HepG2 (cell line): Measurements from ENCODE around the gene DNAJC11. TPM values are rescaled to one million over a fixed set of nuclear protein-coding genes. Genes with fewer than 3 reads are reported as not detected.

Experiments used
- BHLHE40 ChIP-seq: IDR thresholded peaks from 2 replicates; pipeline ENCODE4 v1.6.1; 2011; ENCODE audit warnings: low read length, improper control_type of control experiment
- FOSL1 ChIP-seq: sonication (generic); formaldehyde crosslinking; IDR thresholded peaks from 2 replicates; pipeline ENCODE4 v1.9.0; 2021; ENCODE audit warnings: missing genetic modification reagents, borderline replicate concordance
- FOXA3 ChIP-seq: IDR thresholded peaks from 2 replicates; pipeline ENCODE4 v1.6.1; 2016; ENCODE audit warnings: missing genetic modification reagents, missing compliant biosample characterization
- GATAD2A ChIP-seq: IDR thresholded peaks from 2 replicates; pipeline ENCODE4 v1.6.1; 2016
- HMG20A ChIP-seq: IDR thresholded peaks from 2 replicates; pipeline ENCODE4 v1.6.1; 2016; ENCODE audit warnings: borderline replicate concordance
- HNF4A ChIP-seq: sonication (generic); formaldehyde crosslinking; IDR thresholded peaks from 2 replicates; pipeline ENCODE4 v1.4.0; 2020; ENCODE audit warnings: missing genetic modification reagents
- JUN ChIP-seq: sonication (generic); formaldehyde crosslinking; IDR thresholded peaks from 2 replicates; pipeline ENCODE4 v1.4.0; 2020; ENCODE audit warnings: mild to moderate bottlenecking, missing genetic modification reagents
- SIX1 ChIP-seq: sonication (generic); formaldehyde crosslinking; IDR thresholded peaks from 2 replicates; pipeline ENCODE4 v1.4.0; 2020; ENCODE audit warnings: missing genetic modification reagents, borderline replicate concordance
- TCF7L2 ChIP-seq: IDR thresholded peaks from 2 replicates; pipeline ENCODE4 v1.6.1; 2011; ENCODE audit warnings: mild to moderate bottlenecking, low read depth, low read length, moderate library complexity
- ZFP90 ChIP-seq: sonication (generic); formaldehyde crosslinking; IDR thresholded peaks from 2 replicates; pipeline ENCODE4 v1.8.0; 2022; ENCODE audit warnings: missing genetic modification reagents, mild to moderate bottlenecking, inconsistent platforms, borderline replicate concordance
- ZNF496 ChIP-seq: sonication (generic); formaldehyde crosslinking; IDR thresholded peaks from 2 replicates; pipeline ENCODE4 v1.8.1; 2023; ENCODE audit warnings: mild to moderate bottlenecking, moderate library complexity, missing genetic modification reagents; ENCODE audit not compliant: insufficient replicate concordance
- ZZZ3 ChIP-seq: sonication (generic); formaldehyde crosslinking; IDR thresholded peaks from 2 replicates; pipeline ENCODE4 v1.4.0; 2020; ENCODE audit warnings: missing genetic modification reagents, mild to moderate bottlenecking, borderline replicate concordance
- polyA plus RNA-seq, 8 experiments: library from polyadenylated mRNA; depleted of rRNA in 3 of 8; stranded (reverse) in 7 of 8; unstranded in 1 of 8; fragments of >200 nt; fragmentation: Illumina TruSeq in 4 of 8; extraction: Trizol in 4 of 8; gene quantifications; 2 replicates each; pipeline versions ENCODE4 v1.2.1 to v1.2.3, GENCODE V29; 2011 to 2016; ENCODE audit warnings: low read depth in 4 of 8, missing spikeins in 1 of 8, mixed read lengths in 1 of 8; ENCODE audit not compliant: insufficient read depth in 1 of 8
- total RNA-seq, 5 experiments: library from RNA; depleted of rRNA; stranded (reverse); fragments of >200 nt; fragmentation: Illumina TruSeq; extraction: Trizol; gene quantifications; 2 replicates each; pipeline ENCODE4 v1.2.3, GENCODE V29; 2016; ENCODE audit warnings: low read depth in 1 of 5
- TF ChIP-seq, protein P1 (sequence below): sonication (generic); formaldehyde crosslinking; IDR thresholded peaks from 2 replicates; pipeline ENCODE4 v1.4.0; 2020; ENCODE audit warnings: missing genetic modification reagents
- TF ChIP-seq, protein P2 (sequence below): sonication (generic); formaldehyde crosslinking; conservative IDR thresholded peaks from 2 replicates; pipeline ENCODE4 v1.8.0; 2022; ENCODE audit warnings: missing genetic modification reagents
- TF ChIP-seq, protein P3 (sequence below): sonication (generic); formaldehyde crosslinking; conservative IDR thresholded peaks from 2 replicates; pipeline ENCODE4 v1.4.0; 2020; ENCODE audit warnings: mild to moderate bottlenecking, missing genetic modification reagents, moderate library complexity
- TF ChIP-seq, protein P4 (sequence below): sonication (generic); formaldehyde crosslinking; IDR thresholded peaks from 2 replicates; pipeline ENCODE4 v1.4.0; 2020; ENCODE audit warnings: missing genetic modification reagents, low read depth, mild to moderate bottlenecking, borderline replicate concordance

DNAJC11 gene
- total and polyA plus RNA-seq, 2 of the 13 experiments (the other 11 are each of a cell fraction or from before 2014, with no cell fraction given): 25.1 to 47.6 TPM

DNA sequence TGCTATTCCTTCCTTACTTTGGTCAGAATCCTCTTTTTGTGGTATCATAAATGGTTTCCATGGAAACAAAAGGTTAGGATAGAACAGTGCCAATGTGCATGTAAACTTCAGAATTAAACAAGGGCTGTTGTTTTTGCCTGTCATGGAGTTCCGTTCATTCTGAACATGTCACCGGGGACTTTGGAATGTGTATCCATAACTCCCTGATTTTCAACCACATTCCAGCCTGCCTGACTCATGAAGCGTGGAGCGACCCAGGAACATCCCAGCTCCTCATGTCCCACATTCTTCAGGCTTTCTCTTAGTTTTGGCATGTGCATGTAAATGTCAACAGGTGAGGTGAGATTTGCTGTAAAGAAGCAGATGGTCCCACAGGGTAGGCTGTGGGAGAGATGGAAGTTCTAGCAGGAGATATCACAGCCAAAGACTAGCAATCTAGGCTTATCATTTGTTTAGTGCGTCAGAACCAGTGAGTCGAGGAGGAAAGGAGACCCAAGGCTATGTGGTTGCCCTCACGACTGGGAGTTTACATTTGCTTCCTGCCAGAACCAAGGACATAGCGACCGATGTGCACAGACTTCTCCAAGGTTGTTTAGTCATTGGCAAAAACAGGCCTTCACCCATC lies 23.0 kb upstream of the DNAJC11 start (continued):
- TF ChIP-seq ZNF496 (CRISPR knock-in tag) (no peak), SIX1 (CRISPR knock-in tag) (no peak), GATAD2A (peak; percentile 33; the same call in 1 of the 2 replicates), BHLHE40 (peak; percentile 68; the same call in 1 of the 2 replicates), JUN (CRISPR knock-in tag) (peak; percentile 77; the same call in 1 of the 2 replicates), FOXA3 (CRISPR knock-in tag) (peak; percentile 54), FOSL1 (CRISPR knock-in tag) (peak; percentile 70; the same call in 1 of the 2 replicates), HMG20A (CRISPR knock-in tag) (0 out of 2 replicates have a peak, but pooled peaks have one; percentile 20), HNF4A (CRISPR knock-in tag) (peak; percentile 50; the same call in 1 of the 2 replicates), ZZZ3 (CRISPR knock-in tag) (0 out of 2 replicates have a peak, but pooled peaks have one; percentile 29), TCF7L2 (no peak), ZFP90 (CRISPR knock-in tag) (no peak)
- TF ChIP-seq, protein P1, sequence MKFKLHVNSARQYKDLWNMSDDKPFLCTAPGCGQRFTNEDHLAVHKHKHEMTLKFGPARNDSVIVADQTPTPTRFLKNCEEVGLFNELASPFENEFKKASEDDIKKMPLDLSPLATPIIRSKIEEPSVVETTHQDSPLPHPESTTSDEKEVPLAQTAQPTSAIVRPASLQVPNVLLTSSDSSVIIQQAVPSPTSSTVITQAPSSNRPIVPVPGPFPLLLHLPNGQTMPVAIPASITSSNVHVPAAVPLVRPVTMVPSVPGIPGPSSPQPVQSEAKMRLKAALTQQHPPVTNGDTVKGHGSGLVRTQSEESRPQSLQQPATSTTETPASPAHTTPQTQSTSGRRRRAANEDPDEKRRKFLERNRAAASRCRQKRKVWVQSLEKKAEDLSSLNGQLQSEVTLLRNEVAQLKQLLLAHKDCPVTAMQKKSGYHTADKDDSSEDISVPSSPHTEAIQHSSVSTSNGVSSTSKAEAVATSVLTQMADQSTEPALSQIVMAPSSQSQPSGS (CRISPR knock-in tag): no peak
- TF ChIP-seq, protein P2, sequence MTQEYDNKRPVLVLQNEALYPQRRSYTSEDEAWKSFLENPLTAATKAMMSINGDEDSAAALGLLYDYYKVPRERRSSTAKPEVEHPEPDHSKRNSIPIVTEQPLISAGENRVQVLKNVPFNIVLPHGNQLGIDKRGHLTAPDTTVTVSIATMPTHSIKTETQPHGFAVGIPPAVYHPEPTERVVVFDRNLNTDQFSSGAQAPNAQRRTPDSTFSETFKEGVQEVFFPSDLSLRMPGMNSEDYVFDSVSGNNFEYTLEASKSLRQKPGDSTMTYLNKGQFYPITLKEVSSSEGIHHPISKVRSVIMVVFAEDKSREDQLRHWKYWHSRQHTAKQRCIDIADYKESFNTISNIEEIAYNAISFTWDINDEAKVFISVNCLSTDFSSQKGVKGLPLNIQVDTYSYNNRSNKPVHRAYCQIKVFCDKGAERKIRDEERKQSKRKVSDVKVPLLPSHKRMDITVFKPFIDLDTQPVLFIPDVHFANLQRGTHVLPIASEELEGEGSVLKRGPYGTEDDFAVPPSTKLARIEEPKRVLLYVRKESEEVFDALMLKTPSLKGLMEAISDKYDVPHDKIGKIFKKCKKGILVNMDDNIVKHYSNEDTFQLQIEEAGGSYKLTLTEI (CRISPR knock-in tag): no peak
- TF ChIP-seq, protein P3, sequence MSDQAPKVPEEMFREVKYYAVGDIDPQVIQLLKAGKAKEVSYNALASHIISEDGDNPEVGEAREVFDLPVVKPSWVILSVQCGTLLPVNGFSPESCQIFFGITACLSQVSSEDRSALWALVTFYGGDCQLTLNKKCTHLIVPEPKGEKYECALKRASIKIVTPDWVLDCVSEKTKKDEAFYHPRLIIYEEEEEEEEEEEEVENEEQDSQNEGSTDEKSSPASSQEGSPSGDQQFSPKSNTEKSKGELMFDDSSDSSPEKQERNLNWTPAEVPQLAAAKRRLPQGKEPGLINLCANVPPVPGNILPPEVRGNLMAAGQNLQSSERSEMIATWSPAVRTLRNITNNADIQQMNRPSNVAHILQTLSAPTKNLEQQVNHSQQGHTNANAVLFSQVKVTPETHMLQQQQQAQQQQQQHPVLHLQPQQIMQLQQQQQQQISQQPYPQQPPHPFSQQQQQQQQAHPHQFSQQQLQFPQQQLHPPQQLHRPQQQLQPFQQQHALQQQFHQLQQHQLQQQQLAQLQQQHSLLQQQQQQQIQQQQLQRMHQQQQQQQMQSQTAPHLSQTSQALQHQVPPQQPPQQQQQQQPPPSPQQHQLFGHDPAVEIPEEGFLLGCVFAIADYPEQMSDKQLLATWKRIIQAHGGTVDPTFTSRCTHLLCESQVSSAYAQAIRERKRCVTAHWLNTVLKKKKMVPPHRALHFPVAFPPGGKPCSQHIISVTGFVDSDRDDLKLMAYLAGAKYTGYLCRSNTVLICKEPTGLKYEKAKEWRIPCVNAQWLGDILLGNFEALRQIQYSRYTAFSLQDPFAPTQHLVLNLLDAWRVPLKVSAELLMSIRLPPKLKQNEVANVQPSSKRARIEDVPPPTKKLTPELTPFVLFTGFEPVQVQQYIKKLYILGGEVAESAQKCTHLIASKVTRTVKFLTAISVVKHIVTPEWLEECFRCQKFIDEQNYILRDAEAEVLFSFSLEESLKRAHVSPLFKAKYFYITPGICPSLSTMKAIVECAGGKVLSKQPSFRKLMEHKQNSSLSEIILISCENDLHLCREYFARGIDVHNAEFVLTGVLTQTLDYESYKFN: peak; percentile 70
- TF ChIP-seq, protein P4, sequence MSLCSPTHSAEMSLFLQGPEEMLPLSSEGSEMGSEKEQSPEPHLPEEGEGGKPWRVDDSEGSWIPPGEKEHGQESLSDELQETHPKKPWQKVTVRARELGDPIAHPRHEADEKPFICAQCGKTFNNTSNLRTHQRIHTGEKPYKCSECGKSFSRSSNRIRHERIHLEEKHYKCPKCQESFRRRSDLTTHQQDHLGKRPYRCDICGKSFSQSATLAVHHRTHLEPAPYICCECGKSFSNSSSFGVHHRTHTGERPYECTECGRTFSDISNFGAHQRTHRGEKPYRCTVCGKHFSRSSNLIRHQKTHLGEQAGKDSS: peak; percentile 73; the same call in 1 of the 2 replicates
